ENCODE data around the gene FBXL22. TPM values are rescaled to one million over a fixed set of nuclear protein-coding genes. Genes with fewer than 3 reads are reported as not detected.

FBXL22 gene
- total RNA-seq, 1 experiment from 2014 or later, result 0.46 TPM

DNA sequence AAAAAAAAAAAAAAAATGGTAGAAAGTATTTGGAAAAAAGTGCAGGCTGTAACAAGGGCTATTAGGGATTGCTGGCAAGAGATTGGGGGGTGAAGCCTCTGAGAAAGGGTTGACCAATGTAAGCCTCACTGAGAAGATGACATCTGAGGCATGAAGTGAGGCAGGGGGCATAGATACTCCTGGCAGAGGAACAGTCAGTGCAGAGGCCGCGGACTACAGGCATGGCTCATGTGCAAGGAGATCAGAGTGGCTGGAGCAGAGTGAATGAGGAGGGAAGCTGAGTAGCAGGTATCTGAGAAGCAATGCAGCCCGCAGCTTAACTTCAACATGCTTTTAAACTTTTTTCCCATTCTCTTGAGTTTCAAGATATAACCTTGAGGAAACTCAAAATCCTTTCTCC, 5.4 kb downstream of the FBXL22 start:
- no peaks in the 10 kb centered on the region for H3K36me3 Mint-ChIP-seq
- CTCF ChIA-PET, result interaction anchor here (1.2 to 5.0 kb wide), 5 partner anchors 8 to 465 kb away, joined by 4 to 59 read pairs (median 9); partner anchors contain the start of gene USP3
- no peak for TF ChIP-seq PRRX2 (CRISPR knock-in tag; IDR thresholded peaks at IDR 0.05)
- no peak for TF ChIP-seq JAZF1 (CRISPR knock-in tag; IDR thresholded peaks at IDR 0.05)
- no peak for TF ChIP-seq CREM (CRISPR knock-in tag; IDR thresholded peaks at IDR 0.05)
- no peak for TF ChIP-seq CREB1 (CRISPR knock-in tag; IDR thresholded peaks at IDR 0.05)
- TF ChIP-seq OVOL2 (CRISPR knock-in tag; IDR thresholded peaks at IDR 0.05; ENCODE audit: borderline replicate concordance), result no peak
- no peak for TF ChIP-seq CBFB (CRISPR knock-in tag; IDR thresholded peaks at IDR 0.05; ENCODE audit: low read depth)
- TF ChIP-seq, protein P1, sequence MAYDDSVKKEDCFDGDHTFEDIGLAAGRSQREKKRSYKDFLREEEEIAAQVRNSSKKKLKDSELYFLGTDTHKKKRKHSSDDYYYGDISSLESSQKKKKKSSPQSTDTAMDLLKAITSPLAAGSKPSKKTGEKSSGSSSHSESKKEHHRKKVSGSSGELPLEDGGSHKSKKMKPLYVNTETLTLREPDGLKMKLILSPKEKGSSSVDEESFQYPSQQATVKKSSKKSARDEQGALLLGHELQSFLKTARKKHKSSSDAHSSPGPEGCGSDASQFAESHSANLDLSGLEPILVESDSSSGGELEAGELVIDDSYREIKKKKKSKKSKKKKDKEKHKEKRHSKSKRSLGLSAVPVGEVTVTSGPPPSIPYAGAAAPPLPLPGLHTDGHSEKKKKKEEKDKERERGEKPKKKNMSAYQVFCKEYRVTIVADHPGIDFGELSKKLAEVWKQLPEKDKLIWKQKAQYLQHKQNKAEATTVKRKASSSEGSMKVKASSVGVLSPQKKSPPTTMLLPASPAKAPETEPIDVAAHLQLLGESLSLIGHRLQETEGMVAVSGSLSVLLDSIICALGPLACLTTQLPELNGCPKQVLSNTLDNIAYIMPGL (CRISPR knock-in tag; IDR thresholded peaks at IDR 0.05), result no peak
- TF ChIP-seq, protein P2, sequence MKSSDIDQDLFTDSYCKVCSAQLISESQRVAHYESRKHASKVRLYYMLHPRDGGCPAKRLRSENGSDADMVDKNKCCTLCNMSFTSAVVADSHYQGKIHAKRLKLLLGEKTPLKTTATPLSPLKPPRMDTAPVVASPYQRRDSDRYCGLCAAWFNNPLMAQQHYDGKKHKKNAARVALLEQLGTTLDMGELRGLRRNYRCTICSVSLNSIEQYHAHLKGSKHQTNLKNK (CRISPR knock-in tag; IDR thresholded peaks at IDR 0.05), result no peak
- TF ChIP-seq SOX15 (CRISPR knock-in tag; IDR thresholded peaks at IDR 0.05), result no peak
- TF ChIP-seq IRF2 (CRISPR knock-in tag; IDR thresholded peaks at IDR 0.05; ENCODE audit: borderline replicate concordance, low read depth), result no peak
- no peak for ATAC-seq
- H3K4me3 Mint-ChIP-seq, result peak overlapping the region; percentile 31; the same call in 1 of the 2 replicates
- POLR2A ChIA-PET, result interaction anchor here (0.6 kb wide), 1 partner anchor 310 kb away, joined by 3 read pairs; no protein-coding TSS in a partner anchor
- H3K9me3 Mint-ChIP-seq, result no peaks in the 10 kb centered on the region
- peaks cover 15% of the 10 kb centered on the region for H3K4me1 Mint-ChIP-seq
- no peak overlapping the region for H3K27ac Mint-ChIP-seq
- peaks cover 28% of the 10 kb centered on the region for H3K27me3 Mint-ChIP-seq (ENCODE audit: low read depth)
- DNase-seq (ENCODE audit: low spot score), result no peak

DNA sequence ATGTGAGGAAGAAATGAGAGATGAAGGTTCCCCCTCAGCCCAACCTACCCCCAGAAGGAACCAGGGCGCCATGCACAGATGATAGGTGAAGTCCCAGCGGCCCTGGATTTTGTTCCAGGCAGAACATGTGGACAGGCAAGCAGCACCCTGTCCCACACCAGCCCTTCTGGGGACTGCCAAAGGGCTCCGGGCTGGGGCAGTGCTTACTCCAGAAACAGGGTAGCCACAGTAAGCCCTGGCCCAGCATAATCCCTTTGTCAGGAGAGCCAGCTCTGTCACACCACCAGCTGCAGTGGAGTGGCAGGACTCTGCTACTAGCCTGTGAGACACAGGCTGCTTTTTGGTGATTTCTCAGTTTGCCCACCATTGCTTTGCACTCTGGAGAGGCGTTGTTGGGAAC, 6.3 kb downstream of the FBXL22 start:
- no peak overlapping the region for H3K4me3 Mint-ChIP-seq
- ATAC-seq, result no peak
- no peaks in the 10 kb centered on the region for H3K9me3 Mint-ChIP-seq
- H3K4me1 Mint-ChIP-seq, result peaks cover 18% of the 10 kb centered on the region
- DNase-seq (ENCODE audit: low spot score), result no peak
- no peak for TF ChIP-seq SMAD3 (CRISPR knock-in tag; IDR thresholded peaks at IDR 0.05; ENCODE audit: borderline replicate concordance)
- ChIA-PET POLR2A (no interaction called here), CTCF (interaction anchor here (0.8 to 1.0 kb wide), 2 partner anchors 8 to 136 kb away, joined by 3 to 4 read pairs; no protein-coding TSS in a partner anchor)
- peaks cover 3% of the 10 kb centered on the region; the same call in 1 of the 2 replicates for H3K36me3 Mint-ChIP-seq
- H3K27ac Mint-ChIP-seq, result no peak overlapping the region
- peaks cover 28% of the 10 kb centered on the region for H3K27me3 Mint-ChIP-seq (ENCODE audit: low read depth)

DNA sequence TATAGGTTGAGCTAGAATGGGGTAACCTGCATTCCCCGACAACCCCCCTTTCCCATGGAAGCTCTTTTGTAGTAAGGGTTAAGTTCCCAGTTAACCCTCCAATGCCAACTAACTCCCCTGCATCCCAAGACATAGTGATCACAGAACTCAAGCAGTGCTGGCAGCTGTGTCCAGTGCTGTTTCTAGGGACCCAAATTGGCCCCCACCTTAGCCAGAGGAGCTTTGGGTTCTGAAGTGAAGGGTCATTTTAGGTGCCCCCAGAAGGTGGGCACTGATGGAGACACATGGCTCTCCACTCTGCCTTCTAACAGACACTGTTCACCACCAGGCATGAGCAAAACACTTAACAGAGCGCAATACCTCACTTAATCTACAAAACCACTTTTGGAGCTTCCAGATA, 7.1 kb downstream of the FBXL22 start:
- peaks cover 9% of the 10 kb centered on the region; the same call in 1 of the 2 replicates for H3K36me3 Mint-ChIP-seq
- peaks cover 15% of the 10 kb centered on the region for H3K4me1 Mint-ChIP-seq
- ATAC-seq, result no peak
- CTCF ChIA-PET, result interaction anchor here (0.6 to 1.2 kb wide), 4 partner anchors 9 to 758 kb away, joined by 3 to 4 read pairs (median 3); no protein-coding TSS in a partner anchor
- no peaks in the 10 kb centered on the region for H3K9me3 Mint-ChIP-seq
- DNase-seq (ENCODE audit: low spot score), result no peak
- H3K27me3 Mint-ChIP-seq (ENCODE audit: low read depth), result peaks cover 28% of the 10 kb centered on the region
- POLR2A ChIA-PET, result no interaction called here
- no peak overlapping the region for H3K27ac Mint-ChIP-seq
- no peak for TF ChIP-seq ETV6 (CRISPR knock-in tag; IDR thresholded peaks at IDR 0.05)
- no peak for TF ChIP-seq TEAD1 (CRISPR knock-in tag; IDR thresholded peaks at IDR 0.05)
- TF ChIP-seq, protein P3, sequence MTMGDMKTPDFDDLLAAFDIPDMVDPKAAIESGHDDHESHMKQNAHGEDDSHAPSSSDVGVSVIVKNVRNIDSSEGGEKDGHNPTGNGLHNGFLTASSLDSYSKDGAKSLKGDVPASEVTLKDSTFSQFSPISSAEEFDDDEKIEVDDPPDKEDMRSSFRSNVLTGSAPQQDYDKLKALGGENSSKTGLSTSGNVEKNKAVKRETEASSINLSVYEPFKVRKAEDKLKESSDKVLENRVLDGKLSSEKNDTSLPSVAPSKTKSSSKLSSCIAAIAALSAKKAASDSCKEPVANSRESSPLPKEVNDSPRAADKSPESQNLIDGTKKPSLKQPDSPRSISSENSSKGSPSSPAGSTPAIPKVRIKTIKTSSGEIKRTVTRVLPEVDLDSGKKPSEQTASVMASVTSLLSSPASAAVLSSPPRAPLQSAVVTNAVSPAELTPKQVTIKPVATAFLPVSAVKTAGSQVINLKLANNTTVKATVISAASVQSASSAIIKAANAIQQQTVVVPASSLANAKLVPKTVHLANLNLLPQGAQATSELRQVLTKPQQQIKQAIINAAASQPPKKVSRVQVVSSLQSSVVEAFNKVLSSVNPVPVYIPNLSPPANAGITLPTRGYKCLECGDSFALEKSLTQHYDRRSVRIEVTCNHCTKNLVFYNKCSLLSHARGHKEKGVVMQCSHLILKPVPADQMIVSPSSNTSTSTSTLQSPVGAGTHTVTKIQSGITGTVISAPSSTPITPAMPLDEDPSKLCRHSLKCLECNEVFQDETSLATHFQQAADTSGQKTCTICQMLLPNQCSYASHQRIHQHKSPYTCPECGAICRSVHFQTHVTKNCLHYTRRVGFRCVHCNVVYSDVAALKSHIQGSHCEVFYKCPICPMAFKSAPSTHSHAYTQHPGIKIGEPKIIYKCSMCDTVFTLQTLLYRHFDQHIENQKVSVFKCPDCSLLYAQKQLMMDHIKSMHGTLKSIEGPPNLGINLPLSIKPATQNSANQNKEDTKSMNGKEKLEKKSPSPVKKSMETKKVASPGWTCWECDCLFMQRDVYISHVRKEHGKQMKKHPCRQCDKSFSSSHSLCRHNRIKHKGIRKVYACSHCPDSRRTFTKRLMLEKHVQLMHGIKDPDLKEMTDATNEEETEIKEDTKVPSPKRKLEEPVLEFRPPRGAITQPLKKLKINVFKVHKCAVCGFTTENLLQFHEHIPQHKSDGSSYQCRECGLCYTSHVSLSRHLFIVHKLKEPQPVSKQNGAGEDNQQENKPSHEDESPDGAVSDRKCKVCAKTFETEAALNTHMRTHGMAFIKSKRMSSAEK (CRISPR knock-in tag; IDR thresholded peaks at IDR 0.05; ENCODE audit: borderline replicate concordance), result no peak
- no peak overlapping the region for H3K4me3 Mint-ChIP-seq

Data from WTC11 (cell line).